IPS-18a (cell line): ENCODE data around the gene NTN5.

Experiments used
- H3K27ac ChIP-seq: one replicate; pipeline ENCODE4 v1.5.1; 2013; ENCODE audit warnings: low read length
- H3K27me3 ChIP-seq: one replicate; pipeline ENCODE4 v1.6.1; 2013; ENCODE audit warnings: mild to moderate bottlenecking, low read length; ENCODE audit not compliant: control insufficient read depth, insufficient read depth
- H3K36me3 ChIP-seq: one replicate; pipeline ENCODE4 v1.6.1; 2013; ENCODE audit warnings: low read depth, low read length; ENCODE audit not compliant: control insufficient read depth
- H3K4me1 ChIP-seq: one replicate; pipeline ENCODE4 v1.6.1; 2013; ENCODE audit warnings: low read depth, low read length; ENCODE audit not compliant: control insufficient read depth
- H3K4me3 ChIP-seq: one replicate; pipeline ENCODE4 v1.5.1; 2013; ENCODE audit warnings: low read length
- H3K9ac ChIP-seq: one replicate; pipeline ENCODE4 v1.6.1; 2013; ENCODE audit warnings: mild to moderate bottlenecking, low read length, moderate library complexity
- H3K9me3 ChIP-seq: one replicate; pipeline ENCODE4 v1.6.1; 2013; ENCODE audit warnings: low read depth, low read length; ENCODE audit not compliant: control insufficient read depth

The NTN5 gene

DNA sequence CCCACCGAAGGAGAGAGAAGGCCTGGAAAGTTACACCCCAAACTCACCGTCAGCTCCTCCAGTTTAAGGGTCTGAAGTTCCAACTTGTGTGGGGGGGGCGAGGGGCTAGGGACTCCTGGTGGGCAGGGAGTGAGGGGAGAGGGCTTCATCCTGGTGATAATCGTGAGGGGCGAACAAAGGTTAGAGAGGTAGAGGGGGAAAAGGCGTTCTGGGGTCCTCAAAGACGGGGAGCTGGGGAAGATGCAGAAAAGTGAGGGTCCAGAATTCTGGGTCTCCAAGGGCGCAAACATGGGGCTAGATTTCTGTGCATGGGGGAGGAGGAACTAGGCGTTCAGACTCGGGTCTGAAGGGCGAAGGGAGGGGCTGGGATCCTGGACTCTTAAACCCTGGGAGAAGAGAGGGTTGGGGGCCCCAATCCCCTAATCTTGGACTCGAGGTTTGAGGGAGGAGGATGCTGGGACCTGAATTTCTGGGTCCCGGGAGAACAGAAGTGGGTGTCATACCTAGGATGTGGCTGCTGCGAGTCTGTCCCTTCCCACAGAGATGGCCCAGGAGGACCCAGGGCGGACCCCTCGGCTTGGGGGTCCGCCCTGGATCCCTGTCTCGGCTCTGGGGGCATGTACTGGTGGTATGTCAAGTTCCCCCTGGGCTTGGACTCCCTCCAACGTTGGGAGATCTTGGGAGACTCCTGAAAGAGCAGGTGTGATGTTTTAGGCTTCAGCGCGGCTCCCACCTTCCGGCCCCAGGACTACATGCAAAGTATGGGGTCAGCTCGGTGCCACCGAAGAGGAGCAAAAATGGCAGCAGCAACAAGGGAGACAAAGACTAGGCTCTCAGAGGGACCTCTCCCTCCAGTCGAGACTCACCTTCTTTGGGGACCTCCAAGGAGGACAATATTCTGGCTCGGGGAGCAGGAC, 42.2 kb upstream of the NTN5 start:
- Histone ChIP-seq H3K9me3 (no peaks in the 10 kb centered on the region), H3K4me3 (peak overlapping the region; percentile 87), H3K36me3 (no peaks in the 10 kb centered on the region), H3K9ac (peak overlapping the region; percentile 58), H3K27me3 (no peaks in the 10 kb centered on the region), H3K4me1 (peaks cover 24% of the 10 kb centered on the region), H3K27ac (no peak overlapping the region)

DNA sequence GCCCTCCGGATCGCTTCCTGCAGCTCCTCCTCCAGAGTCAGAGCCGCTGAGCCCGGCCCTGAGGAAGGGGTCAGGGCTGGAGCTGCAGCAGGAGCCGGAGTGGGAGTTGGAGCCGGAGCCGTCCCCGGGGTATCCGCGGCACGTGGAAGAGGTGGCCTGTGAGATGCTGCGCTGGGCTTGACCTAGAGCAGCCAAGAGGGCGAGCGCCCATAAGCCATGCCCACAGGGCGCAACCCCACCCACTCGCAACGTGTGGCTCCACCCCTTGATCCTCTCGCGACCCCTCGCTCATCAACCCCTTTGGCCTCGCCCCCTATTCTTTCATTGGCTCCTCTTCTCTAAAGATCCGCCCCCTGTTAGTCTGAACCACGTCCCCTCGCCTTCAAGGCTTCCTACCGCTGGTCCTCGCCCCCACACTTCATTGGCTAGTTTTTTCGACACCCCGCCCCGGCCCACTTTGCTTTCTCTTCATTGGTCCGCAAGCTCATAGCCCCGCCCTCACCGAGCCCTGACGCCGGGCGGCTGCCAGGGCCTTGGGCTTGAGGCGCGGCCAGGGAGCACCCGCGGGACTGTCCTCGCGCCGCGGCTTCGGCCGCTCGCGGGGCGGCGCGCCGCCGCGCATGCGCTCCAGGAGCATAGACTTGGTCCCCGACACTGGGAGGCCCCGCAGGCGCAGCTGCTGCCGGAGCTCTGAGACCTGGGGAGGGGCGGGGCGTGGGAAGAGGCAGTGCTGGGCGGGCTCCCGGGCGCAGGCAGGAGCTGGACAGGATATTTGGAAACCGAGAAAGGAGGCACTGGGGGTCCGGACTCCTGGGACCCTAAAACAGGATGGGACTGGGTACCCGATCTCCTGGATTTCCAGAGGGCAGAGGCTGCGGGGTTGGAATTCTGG, 41.3 kb upstream of the NTN5 start:
- Histone ChIP-seq H3K27me3 (no peaks in the 10 kb centered on the region), H3K36me3 (no peaks in the 10 kb centered on the region), H3K9ac (peak overlapping the region; percentile 58), H3K9me3 (no peaks in the 10 kb centered on the region), H3K4me3 (peak overlapping the region; percentile 87), H3K4me1 (peaks cover 21% of the 10 kb centered on the region), H3K27ac (no peak overlapping the region)

DNA sequence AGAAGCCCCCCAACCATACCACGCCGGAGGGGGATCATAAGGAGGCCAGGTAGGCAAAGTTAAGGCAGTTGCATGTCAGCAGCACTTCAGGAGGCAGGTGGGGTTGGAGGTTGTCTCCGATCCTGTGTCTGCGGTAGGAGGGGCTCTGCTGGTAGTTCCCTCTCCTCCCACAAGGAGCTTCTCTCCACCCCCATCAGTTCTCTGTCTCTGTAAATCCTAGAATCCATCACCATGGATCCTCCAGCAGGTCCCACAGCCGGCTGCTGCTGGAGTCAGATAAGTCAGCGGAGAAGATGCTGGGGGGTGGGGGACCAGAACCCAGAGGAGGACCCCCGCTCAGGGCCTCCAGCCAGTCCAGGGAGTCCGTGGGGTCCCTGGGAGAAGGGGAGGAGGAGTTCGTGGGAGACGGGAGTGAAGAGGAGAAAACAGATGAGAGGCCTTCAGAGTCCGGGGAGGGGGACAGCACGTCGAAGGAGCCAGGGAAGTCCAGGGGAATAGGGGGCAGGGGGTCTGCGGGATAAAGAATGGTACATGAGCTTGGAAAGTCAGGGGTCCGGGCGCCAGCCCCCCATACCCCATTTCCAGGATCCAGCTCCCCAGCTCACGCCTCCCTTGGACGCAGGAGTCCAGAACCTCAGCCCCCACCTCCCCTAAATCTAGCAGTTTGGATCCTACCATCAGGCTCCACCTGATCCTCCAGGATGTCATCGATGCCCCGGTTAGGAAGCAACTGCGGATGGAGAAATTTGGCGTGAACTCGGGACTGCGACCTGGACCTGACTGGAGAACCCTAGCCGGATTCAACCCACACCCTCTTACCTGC, 40.4 kb upstream of the NTN5 start:
- Histone ChIP-seq H3K9ac (peak overlapping the region; percentile 33), H3K9me3 (no peaks in the 10 kb centered on the region), H3K27me3 (no peaks in the 10 kb centered on the region), H3K4me1 (peaks cover 19% of the 10 kb centered on the region), H3K27ac (no peak overlapping the region), H3K4me3 (peak overlapping the region; percentile 87), H3K36me3 (no peaks in the 10 kb centered on the region)

DNA sequence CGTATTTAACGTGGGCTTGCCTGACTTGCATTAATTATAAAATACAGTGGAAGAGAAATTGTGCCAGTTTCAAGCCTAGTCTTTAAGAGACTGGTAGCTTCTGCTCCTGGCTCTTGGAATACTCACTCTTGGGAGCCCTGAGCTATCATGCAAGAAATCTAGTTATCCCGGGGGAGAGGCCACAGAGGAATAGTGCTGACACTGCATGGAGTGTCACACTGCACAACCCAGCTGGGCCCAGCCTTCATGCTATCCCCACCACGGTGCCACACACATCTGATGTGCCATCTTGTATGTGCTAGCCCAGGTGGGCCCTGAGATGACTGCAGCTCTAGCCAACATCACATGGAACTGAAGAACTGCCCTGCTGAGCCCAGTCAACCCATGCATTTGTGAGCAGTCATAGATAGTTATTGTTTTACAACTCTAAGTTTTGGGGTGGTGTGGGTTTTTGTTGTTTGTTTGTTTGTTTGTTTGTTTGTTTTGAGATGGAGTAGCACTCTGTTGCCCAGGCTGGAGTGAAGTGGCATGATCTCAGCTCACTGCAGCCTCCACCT, 38.4 kb upstream of the NTN5 start:
- peaks cover 10% of the 10 kb centered on the region for H3K4me1 ChIP-seq
- H3K27ac ChIP-seq: no peak overlapping the region
- H3K4me3 ChIP-seq: no peak overlapping the region
- H3K9ac ChIP-seq: no peak overlapping the region
- H3K36me3 ChIP-seq: no peaks in the 10 kb centered on the region
- H3K27me3 ChIP-seq: no peaks in the 10 kb centered on the region
- no peaks in the 10 kb centered on the region for H3K9me3 ChIP-seq

DNA sequence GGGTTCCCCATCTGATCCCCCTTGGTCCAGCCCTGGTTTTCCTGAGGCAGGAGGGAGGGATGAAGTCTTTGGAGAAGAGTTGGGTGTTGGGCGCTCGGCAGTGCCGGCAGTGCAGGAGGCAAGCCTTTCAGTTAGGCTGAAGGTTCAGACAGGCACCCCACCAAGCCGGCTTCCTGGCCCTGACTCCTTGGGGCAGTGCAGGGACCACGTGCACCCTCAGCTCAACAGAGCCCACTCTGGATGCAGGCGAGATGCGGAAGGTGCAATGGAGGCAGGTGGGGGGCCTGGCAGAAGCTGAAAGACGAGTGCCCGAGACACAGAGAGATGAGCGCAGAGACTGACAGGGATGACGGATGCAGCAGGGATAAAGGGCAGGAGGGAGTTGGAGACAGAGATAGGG, 35.7 kb upstream of the NTN5 start:
- no peaks in the 10 kb centered on the region for H3K27me3 ChIP-seq
- peaks cover 5% of the 10 kb centered on the region for H3K4me1 ChIP-seq
- no peaks in the 10 kb centered on the region for H3K9me3 ChIP-seq
- H3K4me3 ChIP-seq: no peak overlapping the region
- H3K27ac ChIP-seq: no peak overlapping the region
- no peaks in the 10 kb centered on the region for H3K36me3 ChIP-seq
- H3K9ac ChIP-seq: no peak overlapping the region

DNA sequence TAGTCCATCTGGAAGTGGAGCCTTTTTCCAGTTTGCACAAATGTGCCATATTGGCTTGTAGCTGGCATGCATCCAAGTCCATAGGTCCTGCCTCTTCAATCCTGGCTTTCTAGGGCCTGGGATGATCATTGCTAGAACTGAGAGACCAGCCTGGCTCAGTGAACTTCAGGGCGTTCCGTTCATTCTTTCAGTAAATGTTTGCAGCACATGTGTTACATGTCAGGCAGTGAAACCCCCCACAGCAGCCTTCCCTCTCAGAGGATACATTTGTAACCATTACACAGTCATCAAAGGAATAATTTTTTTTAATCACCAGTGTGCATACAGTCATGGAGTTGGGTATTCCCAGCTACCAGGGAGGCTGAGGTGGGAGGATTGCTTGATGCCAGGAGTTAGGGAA, 32.6 kb upstream of the NTN5 start:
- Histone ChIP-seq H3K36me3 (no peaks in the 10 kb centered on the region), H3K4me1 (no peaks in the 10 kb centered on the region), H3K4me3 (no peak overlapping the region), H3K9me3 (no peaks in the 10 kb centered on the region), H3K27me3 (no peaks in the 10 kb centered on the region), H3K27ac (no peak overlapping the region), H3K9ac (no peak overlapping the region)

DNA sequence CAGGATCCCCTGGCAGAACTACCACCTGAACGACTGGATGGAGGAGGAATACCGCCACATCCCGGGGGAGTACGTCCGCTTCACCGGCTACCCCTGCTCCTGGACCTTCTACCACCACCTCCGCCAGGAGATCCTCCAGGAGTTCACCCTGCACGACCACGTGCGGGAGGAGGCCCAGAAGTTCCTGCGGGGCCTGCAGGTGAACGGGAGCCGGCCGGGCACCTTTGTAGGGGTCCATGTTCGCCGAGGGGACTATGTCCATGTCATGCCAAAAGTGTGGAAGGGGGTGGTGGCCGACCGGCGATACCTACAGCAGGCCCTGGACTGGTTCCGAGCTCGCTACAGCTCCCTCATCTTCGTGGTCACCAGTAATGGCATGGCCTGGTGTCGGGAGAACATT, 30.5 kb upstream of the NTN5 start:
- Histone ChIP-seq H3K27ac (no peak overlapping the region), H3K4me1 (no peaks in the 10 kb centered on the region), H3K9ac (no peak overlapping the region), H3K27me3 (no peaks in the 10 kb centered on the region), H3K9me3 (no peaks in the 10 kb centered on the region), H3K4me3 (no peak overlapping the region), H3K36me3 (no peaks in the 10 kb centered on the region)

DNA sequence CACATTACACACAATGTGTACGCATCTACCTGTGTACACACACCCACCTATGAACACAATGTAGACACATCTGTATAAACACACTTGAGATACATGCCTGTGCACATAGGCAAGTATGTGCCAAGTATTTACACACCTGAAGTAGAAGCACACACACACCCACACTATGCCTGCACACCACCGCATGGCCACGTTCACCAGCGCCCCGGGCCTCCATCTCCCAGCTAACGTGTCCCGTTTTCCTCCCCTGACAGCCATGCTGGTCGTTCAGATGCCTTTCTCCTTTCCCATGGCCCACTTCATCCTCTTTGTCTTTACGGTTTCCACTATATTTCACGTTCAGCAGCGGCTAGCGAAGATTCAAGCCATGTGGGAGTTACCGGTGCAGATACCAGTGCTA, 29.9 kb upstream of the NTN5 start:
- Histone ChIP-seq H3K9ac (no peak overlapping the region), H3K27ac (no peak overlapping the region), H3K4me1 (no peaks in the 10 kb centered on the region), H3K36me3 (no peaks in the 10 kb centered on the region), H3K9me3 (no peaks in the 10 kb centered on the region), H3K27me3 (no peaks in the 10 kb centered on the region), H3K4me3 (no peak overlapping the region)

DNA sequence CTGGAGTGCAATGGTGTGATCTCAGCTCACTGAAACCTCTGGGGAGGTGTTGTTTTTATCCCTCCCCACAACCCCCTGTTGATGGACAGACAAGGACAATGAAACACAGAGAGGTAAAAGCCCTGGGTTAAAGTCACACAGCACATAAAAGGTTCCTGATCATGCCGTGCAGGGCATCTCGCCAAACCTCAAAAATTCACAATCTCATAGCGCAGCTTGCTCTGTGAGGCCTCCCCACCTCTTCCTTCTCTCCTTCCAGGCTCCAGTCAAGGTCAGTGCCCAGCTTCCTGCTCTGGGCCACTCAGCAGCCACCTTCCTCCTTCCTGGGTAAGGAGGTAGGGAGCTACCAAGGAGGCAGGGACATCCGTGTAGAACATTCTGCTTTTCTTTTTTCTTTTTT, 25.2 kb upstream of the NTN5 start:
- H3K27ac ChIP-seq: no peak overlapping the region
- H3K9ac ChIP-seq: no peak overlapping the region

DNA sequence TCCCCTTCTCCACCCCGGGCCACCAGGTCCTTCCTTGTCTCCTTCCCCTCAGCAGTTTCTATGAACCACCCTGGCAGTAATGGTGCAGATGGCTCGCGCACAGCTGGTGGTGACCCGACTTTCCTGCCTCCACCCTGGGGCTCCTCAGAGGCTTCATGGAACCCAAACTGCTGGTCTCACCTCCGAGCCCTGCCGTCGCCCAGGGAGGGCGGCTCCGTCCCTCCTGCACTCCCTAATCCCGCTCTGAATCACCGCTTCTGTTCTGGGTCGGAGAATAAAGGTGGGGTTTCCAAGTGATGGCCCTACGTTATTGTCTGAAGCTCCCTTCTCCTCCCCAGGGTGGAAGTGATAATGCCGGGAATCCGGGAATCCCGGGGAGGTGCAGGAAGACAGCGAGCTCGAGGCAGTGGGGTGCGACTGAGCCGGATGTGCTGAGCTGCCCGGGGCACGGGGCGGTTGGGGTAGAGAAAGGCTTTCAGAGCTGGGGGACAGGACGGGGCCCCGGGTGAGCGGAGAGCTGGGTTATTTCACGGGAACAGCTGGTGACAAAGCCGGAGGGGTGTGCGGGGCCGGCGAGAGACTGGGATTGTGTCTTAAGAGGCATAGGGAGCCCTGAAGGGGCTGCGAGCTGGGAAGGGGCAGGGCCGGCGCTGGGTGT, 23.7 kb upstream of the NTN5 start:
- H3K9ac ChIP-seq: peak overlapping the region; percentile 41
- no peaks in the 10 kb centered on the region for H3K4me1 ChIP-seq

More for the DNA sequence above, 25.2 kb upstream of the NTN5 start:
- H3K27me3 ChIP-seq: peaks cover 7% of the 10 kb centered on the region
- no peak overlapping the region for H3K4me3 ChIP-seq
- no peaks in the 10 kb centered on the region for H3K9me3 ChIP-seq
- H3K4me1 ChIP-seq: no peaks in the 10 kb centered on the region
- no peaks in the 10 kb centered on the region for H3K36me3 ChIP-seq

More for the DNA sequence above, 23.7 kb upstream of the NTN5 start:
- Histone ChIP-seq H3K4me3 (peak overlapping the region; percentile 84), H3K9me3 (no peaks in the 10 kb centered on the region), H3K36me3 (no peaks in the 10 kb centered on the region), H3K27ac (no peak overlapping the region), H3K27me3 (peaks cover 7% of the 10 kb centered on the region)
